GM21367 (cell line): ENCODE data around the gene CELA2B.
"Not testable (repeated sequence)": the region's sequence is repeated elsewhere in the genome, so short reads cannot be mapped to it uniquely, and the experiment has no call there.

Source experiments
- ATAC-seq: cut with Tn5 transposase; IDR thresholded peaks from one replicate; pipeline ENCODE4 v1.9.1; 2021; ENCODE audit not compliant: unreplicated experiment

Gene CELA2B

DNA sequence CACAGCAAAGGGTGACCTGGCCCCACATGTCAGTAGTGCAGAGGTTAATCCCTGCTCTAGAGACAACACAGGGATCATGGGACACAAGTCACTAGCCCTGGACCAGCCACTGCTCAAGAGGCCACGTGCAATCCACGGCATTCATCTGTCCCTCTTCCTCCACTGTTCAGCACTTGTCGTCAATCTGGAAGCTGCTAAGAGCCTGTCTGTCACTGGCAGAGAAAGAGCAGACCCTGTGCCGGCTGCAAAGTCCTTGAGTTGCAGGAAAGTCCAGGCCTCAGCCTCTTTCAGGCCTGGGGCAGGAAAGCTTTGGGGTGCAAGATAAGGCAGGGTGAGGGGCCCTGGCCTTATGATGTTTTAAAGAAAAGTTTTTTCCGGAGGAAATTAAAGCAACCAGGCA, 16.7 kb downstream of the CELA2B start:
- no peak for ATAC-seq

DNA sequence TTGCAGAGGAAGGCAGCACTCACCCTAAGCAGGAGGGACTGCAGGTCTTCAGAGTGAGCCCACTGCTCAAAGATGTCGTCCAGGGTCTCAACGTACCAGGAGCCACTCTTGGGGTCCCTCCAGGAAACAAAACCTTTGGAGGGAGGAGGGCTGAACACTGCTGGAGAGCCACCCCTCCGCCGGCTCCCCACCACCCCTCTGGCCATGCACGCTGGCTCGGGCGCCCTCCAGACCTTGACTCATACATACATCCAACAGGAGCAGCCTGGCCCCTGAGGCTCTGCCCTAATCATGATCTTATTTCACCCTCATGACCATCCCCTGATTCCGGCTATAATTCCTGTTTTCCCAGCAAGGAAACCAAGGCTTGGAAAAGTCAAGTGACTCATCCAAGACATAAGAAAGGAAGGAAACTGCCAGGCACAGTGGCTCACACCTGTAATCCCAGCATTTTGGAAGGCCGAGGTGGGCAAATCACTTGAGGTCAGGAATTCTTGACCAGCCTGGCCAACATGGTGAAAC, 18.0 kb downstream of the CELA2B start:
- ATAC-seq: no peak

DNA sequence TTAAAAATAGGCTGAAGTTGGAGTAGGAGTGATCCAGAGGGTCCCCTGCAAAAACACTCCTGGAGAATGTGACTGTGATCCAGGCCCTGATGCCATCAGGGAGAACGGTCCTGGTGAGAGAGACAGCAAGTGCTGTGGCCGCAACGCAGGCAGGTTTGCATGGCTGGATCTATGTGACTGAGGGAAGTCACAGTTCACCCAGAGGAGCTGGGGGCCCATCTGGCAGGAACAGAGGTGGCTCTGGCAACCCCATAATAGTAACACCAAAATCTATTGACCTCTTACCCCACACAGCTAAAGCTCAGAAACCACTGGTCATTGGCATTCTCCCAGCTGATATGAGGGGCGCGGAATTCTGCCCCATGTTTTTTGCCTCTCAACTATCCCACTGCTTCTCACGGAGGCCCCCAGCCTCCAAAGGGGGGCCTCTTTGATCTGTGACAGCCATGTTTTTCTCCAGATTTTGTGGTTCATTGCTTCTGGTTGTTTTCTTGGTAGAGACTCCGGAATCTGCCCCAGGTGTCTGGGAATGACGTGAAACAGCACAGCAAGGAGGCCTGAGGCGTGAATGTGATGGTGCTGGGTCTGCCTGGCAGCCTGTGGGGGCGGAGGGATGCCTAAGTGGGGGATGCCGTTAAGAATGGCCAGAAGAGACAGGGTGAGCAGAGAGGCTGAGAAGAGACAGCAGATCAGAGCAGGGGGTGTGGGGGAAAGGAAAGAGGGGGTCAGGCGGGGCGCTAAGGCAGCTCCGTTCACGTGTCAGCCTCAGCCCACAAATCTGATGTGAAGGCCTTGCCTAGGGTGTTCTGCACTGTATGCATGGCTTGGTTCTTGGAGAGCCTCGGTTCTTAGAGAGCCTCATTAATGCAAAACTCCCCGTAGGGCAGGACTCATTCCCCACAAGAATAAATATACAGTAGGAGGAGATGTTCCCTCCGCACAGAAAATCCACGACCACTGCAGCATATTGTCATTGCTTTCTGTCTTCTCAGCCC, 24.6 kb downstream of the CELA2B start:
- no peak for ATAC-seq

DNA sequence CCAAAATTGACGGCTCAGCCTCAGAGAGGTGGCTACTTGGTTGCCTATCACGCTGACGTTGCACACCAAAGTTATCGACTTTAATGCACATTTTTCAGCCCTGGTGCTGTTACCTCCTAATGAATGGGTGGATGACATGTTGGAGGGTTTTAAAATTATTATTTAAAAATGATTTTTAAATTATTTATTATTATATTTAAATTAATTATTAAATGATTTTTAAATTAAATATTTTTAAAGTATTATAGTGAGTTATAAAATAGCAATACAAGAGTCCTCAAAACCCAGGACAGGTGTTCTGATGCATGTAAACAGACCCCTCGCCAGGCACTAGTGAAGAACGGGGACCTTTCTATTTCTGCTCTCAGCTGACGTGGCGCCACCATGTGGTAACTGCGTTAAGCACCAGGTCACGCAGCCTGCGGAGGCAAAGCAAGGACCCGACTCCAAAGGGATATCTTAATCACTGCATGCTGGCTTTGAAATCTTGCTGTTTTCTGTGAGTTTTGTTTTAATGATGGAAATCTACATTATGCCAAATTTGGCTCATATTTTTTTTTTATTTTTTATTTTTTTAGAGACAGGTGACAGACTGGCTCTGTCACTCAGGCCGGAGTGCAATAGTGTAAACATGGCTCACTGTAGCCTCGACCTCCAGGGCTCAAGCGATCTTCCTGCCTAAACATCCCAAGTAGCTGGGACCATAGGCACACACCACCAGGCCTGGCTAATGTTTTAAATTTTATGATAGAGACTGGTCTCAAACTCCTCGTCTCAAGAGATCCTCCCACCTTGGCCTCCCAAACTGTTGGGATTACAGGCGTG, 25.5 kb downstream of the CELA2B start:
- no peak for ATAC-seq

DNA sequence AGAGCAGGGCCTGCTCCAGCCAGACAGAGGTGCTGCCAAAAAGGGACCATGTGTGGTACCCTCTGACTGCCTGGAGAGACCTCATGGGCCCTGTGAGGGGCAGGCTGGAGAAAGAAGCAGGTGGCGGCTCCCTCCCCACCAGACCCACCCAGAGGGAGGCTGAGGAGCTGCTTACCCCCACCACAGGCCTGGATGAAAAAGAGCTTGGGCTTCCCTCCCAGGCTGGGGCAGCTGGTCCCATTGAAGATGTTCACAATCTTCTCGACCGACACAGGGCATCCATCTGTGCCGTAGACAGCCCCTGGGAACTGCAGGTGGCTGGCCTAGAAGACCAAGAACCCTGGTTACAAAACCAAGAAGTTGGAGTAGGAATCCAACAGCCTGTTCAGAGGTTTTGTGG, 28.5 kb downstream of the CELA2B start:
- ATAC-seq: no peak

DNA sequence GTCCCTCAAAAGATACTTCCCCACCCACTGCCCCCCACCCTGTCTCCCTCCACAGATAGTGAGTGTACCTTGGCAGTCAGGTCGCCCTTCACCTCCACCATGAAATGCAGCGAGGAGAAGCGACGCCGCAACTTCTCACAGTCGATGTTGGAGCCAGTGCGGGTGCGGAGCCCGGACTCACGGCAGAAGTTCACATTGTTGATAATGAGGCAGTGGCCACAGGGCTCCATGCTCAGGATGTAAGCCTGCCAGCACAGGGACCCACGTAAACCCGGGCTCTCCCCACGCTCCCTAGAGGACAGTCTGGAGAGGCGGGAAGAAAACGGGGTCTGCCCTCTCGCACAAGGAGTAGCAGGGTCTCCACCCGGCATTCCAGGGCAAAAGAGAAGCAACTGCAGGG, 30.9 kb downstream of the CELA2B start:
- ATAC-seq: no peak

DNA sequence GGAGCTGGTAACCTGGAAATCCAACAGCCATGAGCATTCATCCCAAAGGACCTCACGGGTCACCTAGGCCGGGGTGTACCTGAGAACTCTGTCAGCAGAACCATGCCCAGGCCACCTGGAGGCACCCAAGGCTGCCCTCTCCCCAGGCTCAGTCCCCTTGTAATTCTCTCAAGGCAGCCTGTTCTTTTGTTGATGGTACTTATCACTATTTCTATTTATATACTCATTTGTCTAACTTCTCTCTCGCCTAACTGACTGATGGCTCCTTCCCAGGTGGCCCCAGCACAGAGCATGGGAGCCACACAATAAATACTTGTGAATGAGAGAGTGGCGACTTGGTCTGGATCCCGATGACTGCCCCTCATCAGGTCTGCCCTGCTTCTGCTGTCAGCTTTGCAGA, 31.4 kb downstream of the CELA2B start:
- no peak for ATAC-seq

DNA sequence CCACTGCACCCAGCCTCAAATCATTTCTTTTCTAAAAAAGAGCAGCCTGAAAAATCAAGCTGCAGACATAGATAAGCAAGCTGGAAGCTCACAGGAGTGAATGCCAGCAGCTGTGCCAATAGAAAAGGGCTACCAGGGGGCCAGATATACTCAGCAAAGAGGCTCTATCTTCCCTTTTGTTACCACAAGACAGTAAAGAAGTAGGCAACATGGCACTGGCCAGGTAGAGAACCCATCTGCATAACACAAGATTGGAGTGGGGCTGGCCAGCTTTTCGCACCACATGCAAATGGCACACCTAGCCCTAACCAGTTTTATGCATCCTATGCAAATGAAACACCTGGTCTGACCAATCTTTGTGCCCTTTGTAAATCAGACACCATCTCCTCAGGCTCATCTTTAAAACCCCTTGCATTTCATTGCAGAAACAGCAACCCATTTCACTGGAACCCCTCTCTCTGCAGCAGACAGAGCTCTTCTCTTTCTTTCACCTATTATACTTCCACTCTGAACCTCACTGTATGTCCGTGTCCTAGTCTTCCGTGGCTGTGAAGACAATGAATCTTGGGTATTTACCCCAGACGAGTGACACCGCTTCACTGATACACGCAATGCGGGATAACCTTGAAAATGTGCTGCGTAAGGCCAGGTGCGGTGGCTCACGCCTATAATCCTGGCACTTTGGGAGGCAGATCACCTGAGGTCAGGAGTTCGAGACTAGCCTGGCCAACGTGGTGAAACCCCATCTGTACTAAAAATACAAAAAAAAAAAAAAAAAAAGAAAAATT, 33.0 kb downstream of the CELA2B start:
- ATAC-seq: no peak

DNA sequence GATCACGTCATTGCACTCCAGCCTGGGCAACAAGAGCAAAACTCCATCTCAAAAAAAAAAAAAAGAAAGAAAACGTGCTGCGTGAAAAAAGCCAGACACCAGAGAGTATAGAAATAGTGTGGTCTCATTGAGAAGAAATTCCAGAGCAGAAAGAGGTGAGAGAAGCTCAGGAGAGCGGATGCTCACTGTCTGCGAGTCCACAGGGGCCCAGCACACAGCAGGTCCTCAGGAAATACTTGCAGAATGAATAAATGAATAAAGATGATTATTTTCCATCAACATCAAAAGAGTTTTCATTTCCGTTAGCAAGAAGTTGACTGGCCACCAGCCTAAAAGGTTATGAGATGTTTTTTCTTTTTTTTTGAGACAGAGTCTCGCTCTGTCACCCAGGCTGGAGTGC, 33.7 kb downstream of the CELA2B start:
- no peak for ATAC-seq

DNA sequence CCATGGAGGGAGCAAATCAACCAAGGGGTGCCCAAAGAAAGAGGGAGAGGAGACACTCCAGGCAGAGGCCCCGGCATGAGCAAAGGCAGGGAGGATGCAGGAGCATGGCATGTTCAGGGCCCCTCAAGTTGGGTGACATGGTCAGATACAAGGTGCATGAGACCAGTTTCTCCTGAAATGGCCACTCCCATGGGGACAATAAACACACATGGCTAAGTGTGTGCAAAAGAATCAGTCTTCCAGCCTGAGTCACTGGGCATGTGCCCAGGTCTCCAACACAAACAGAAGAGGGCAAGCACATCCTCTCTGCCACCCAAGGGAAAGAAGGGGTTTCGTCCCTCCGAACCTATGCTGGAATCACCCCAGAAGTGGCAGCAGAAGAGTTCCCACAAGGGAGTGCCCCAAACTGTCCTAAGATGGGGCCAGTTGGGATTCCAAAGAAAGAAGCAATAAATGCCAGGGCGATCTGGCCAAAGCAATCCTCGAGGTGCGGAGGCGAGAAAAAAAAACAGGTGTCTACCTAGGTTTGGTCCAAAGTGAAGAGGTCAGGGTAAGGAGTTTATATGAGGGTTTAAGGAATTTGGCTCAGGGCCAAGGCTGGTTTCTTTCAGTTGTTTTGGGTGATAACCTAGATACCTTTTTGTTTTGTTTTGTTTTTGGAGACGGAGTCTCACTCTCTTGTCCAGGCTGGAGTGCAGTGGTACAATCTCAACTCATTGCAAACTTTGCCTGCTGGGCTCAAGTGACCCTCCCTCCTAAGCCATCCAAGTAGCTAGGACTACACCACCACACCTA, 34.9 kb downstream of the CELA2B start:
- no peak for ATAC-seq

DNA sequence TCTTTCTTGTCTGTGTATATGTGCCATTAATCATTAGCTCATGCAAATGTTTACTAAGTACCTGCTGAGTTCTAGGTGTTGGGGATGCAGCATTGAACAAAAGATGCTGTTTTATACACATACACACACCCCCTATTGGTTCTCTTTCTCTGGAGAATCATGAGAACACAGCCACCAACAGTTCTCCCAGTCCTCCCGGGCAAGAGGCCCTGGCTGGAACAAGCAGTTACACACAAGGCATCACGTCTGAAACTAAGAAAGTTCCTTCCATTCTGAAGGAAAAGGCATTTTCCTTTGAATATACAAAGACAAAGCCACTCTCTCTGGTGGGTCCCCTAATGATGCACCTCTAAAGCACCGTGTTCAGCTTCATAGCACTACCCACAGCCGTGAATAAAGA, 37.3 kb downstream of the CELA2B start:
- no peak for ATAC-seq

DNA sequence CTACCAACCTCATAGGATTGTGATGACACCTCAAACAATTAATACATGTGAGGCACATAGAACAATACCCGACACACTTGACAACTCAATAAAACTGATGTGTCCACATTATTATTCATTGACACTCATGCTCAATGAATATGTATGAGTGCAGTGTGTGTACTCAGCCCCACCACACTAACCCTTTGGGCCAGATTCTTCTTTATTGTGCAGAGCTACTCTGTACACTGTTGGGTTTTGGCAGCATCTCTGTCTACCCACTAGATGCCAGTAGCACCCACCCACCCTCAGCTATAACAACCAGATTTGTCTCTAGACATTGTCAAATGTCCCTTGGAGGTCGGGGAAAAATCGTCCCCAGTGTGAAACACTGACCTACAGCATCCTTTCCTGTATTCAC, 38.0 kb downstream of the CELA2B start:
- ATAC-seq: no peak

DNA sequence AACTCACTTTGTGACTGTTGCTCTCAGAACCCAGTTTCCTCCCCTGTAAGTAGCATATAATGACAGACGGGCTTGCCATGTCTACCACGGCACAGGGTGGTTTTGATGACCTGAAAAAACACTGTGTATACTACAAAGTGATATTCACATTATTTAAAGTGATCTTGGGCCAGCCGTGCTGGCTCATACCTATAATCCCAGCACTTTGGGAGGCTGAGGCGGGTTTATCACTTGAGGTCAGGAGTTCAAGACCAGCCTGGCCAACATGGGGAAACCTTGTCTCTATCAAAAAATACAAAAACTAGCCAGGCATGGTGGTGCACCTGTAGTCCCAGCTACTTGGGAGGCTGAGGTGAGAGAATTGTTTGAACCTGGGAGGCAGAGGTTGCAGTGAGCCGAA, 38.7 kb downstream of the CELA2B start:
- not testable (repeated sequence) for ATAC-seq

DNA sequence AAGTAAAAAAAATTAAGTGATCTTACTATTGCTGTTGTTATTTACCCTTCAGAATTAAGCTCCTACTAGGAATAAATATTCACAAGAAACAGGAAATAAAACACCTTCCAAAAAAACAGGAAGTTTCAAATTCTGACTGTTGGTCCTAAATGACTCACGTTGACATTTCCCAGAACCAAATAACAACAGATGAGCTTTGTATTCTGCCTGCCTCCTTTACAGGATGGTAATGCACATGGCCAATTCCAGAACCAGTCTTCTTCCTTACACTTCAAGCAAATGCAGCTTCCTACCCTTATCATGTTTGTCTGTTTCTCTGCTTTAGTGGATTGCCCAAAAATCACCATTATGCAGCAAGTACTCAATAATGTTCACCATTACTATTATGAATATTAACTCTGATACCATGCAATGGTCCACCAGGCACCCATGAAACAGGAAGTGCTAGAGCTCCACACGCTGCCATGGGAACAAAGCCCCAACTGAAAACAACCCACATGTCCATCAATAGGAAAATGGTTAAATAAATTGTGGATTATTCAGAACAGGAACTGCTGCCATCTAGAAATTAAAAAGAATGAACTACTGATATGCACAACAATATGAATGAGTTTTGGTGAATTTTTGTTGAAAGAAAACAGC, 39.2 kb downstream of the CELA2B start:
- no peak for ATAC-seq

DNA sequence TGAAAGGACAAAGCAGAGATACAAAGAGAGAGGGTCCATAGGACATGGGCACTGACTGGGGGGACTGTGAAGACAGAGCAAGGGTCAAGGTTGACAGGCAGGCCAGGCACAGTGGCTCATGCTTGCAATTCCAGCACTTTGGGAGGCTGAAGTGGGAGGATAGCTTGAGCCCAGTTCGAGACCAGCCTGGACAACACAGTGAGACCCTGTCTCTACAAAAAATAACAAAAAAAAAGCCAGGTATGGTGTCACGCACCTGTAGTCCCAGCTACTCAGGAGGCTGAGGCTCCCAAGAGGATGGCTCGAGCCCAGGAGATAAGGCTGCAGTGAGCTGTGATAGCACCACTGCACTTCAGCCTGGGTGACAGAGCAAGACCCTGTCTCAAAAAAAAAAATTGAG, 43.7 kb downstream of the CELA2B start:
- ATAC-seq: no peak

DNA sequence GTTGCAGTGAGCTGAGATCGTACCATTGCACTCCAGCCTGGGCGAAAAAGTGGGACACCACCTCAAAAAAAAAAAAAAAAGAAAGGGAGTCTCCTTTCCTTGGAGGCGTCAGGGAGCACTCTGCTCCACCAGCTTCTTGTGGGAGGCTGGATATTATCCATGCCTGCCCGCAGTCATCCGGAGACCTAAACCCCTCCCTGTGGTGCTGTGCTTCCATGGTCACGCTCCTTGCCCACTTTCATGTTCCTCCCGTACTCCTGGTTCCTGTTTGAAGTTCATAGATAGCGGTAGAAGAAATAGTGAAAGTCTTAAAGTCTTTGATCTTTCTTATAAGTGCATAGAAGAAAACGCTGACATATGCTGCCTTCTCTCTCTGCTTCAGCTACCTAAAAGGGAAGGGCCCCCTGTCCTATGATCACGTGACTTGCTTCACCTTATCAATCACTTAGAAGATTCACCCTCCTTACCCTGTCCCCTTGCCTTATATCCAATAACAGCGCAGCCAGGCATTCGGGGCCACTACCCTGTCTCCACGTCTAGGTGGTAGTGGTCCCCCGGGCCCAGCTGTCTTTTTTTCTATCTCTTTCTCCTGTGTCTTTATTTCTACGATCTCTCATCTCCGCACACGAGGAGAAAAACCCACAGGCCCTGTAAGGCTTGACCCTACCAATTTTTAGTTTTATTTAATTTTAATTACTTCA, 45.5 kb downstream of the CELA2B start:
- ATAC-seq: not testable (repeated sequence)

DNA sequence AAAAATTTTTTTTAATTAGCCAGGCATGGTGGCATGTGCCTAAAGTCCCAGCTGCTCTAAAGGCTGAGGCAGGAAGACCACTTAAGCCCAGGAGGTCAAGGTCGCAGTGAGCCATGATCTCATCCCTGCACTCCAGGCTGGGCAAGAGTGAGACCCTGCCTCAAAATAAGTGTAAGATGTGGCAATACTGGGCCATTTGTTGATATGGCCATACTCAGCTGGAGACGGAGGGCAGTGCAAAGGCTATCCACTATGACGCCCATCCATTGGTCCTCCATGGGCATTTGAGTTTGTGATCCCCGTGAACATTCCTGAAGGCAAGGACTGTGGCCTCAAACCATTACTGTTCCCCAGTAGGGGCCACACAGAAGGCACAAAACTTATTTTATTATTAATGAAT, 46.6 kb downstream of the CELA2B start:
- no peak for ATAC-seq

DNA sequence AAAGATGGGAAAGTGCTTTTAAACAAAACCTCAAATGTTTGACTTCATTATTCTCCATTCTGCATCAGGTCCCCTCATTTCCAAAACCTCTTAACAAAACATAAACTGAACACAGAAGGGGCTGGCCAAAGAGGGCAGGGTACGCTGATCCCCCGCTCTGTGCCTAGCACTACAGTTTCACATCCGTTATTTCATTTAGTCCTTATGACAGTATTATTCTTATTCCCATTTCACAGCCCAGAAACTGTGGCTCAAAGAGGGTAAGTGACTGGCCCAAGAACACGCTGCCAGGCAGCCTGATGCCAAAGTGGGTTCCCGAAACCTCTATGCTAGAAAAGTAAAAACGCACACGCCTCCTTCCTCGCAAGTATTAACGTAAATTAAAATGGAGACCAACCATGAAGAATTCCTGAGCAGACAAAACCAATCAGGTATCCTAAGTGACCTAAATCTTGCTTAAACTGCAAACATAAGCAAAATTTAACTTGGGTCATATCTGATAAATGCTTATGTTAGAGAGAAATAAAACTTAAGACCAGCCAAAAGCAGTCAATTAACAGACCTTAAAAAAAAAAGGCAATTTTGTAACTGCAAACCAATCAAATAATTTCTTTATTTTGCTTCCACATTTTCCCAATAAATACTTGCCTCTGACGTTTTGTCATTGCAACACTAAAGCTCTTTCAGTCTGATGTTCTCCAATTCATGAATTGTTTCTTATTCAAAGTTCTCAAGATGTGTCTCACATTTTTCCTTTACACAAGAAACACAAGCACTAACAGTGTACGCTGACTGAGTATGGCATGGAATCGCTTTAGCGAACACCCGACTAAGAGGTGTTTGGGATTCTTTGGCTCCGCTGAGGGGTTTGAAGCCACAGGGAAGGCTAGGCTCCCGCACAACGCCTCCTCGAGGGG, 47.5 kb downstream of the CELA2B start:
- no peak for ATAC-seq
